Gastrocnemius medialis (tissue), 4 donors: ENCODE data around the gene SIAH3.

Experiments
- CTCF ChIP-seq, 5 experiments: fragments of 450-650 bp in 3 of 5; fragments of 200-600 bp in 2 of 5; sonication (generic) in 2 of 5; IDR thresholded peaks in 4 of 5; conservative IDR thresholded peaks in 1 of 5; 1 replicate in 4 of 5; 2 replicates in 1 of 5; pipeline ENCODE4 v1.5.1; 2016 to 2019; ENCODE audit warnings: antibody characterized with exemption in 5 of 5, mild to moderate bottlenecking in 3 of 5, moderate library complexity in 3 of 5
- POLR2A ChIP-seq, 2 donors: fragments of 450-650 bp; IDR thresholded peaks; one replicate each; pipeline ENCODE4 v1.6.1; 2017; ENCODE audit warnings: antibody characterized with exemption in 2 of 2, mild to moderate bottlenecking in 2 of 2, moderate library complexity in 2 of 2

- no peak for TF ChIP-seq CTCF (IDR thresholded peaks at IDR 0.05 in 4 of 5, conservative IDR thresholded peaks at IDR 0.05 in 1 of 5)
- TF ChIP-seq POLR2A (IDR thresholded peaks at IDR 0.05): no peak
These were observed 42.6 kb downstream of the SIAH3 start for GRCh38 chr13:45808925-45809324.
